Measurements from ENCODE around the gene PPP1R18. TPM values are rescaled to one million over a fixed set of nuclear protein-coding genes. Genes with fewer than 3 reads are reported as not detected.
A peak's percentile ranks its signal among the peaks of the same experiment; 100 is the strongest.

The PPP1R18 gene
- total and polyA plus RNA-seq, 9 of the 15 experiments (the other 6 are each of a cell fraction or from before 2014, with no cell fraction given): 12.0 to 99.2 (median 42.6) TPM

GRCh38 chr6:30672445-30673253, 13.8 kb downstream of the PPP1R18 start, which contains the start of gene DHX16 (continued):
- TF ChIP-seq KDM2B (CRISPR knock-in tag; IDR thresholded peaks at IDR 0.05) (no peak), CBX3 (IDR thresholded peaks at IDR 0.05; ENCODE audit: borderline replicate concordance in 1 of 2, low read length in 2 of 2) (peak in 1 of 2 experiments; percentile 92; a peak in 2 of 3 replicates), DACH1 (IDR thresholded peaks at IDR 0.05; ENCODE audit: partially characterized antibody) (no peak), HMG20B (CRISPR knock-in tag; IDR thresholded peaks at IDR 0.05) (no peak), RBM17 (IDR thresholded peaks at IDR 0.05; ENCODE audit: borderline replicate concordance, low read depth, low read length) (no peak), CUX1 (CRISPR knock-in tag; IDR thresholded peaks at IDR 0.05) (no peak), ZNF143 (CRISPR knock-in tag; IDR thresholded peaks at IDR 0.05) (peak; percentile 58; the same call in 1 of the 2 replicates), HBP1 (CRISPR knock-in tag; IDR thresholded peaks at IDR 0.05) (no peak), ZSCAN32 (CRISPR knock-in tag; IDR thresholded peaks at IDR 0.05) (no peak), RBM25 (IDR thresholded peaks at IDR 0.05; ENCODE audit: low read depth, low read length, severe bottlenecking) (peak; percentile 60), ZNF445 (CRISPR knock-in tag; IDR thresholded peaks at IDR 0.05; ENCODE audit: low read depth) (no peak), NBN (IDR thresholded peaks at IDR 0.05; ENCODE audit: low read depth) (no peak; the same call in 1 of the 2 replicates), RNF219 (CRISPR knock-in tag; IDR thresholded peaks at IDR 0.05) (no peak), NR2C2 (CRISPR knock-in tag; IDR thresholded peaks at IDR 0.05) (peak; percentile 84), NR2C2 (tag; IDR thresholded peaks at IDR 0.05) (peak; percentile 48; the same call in 1 of the 2 replicates), TFAM (CRISPR knock-in tag; conservative IDR thresholded peaks at IDR 0.05) (no peak), CBX8 (IDR thresholded peaks at IDR 0.05; ENCODE audit: borderline replicate concordance, extremely low read depth, low read depth, low read length, poor library complexity, severe bottlenecking) (no peak), ILF3 (IDR thresholded peaks at IDR 0.05; ENCODE audit: borderline replicate concordance) (no peak), ZZZ3 (IDR thresholded peaks at IDR 0.05) (no peak)
